ENCODE data around the gene BAX. TPM values are rescaled to one million over a fixed set of nuclear protein-coding genes. Genes with fewer than 3 reads are reported as not detected.
A peak's percentile ranks its signal among the peaks of the same experiment; 100 is the strongest.

Gene BAX
- total and polyA plus RNA-seq, 9 of the 15 experiments (the other 6 are each of a cell fraction or from before 2014, with no cell fraction given), result 3.2 to 95.4 (median 44.5) TPM

GRCh38 chr19:48953990-48954594, 583 bp upstream of the BAX start (continued):
- 0 out of 2 replicates have a peak, but pooled peaks have one; percentile 66 for TF ChIP-seq ZNF592 (IDR thresholded peaks at IDR 0.05)
- TF ChIP-seq ZNF785 (CRISPR knock-in tag; IDR thresholded peaks at IDR 0.05), result no peak
- 0 out of 2 replicates have a peak, but pooled peaks have one; percentile 76 for TF ChIP-seq DNMT1 (IDR thresholded peaks at IDR 0.05)
- TF ChIP-seq CREB1 (IDR thresholded peaks at IDR 0.05), result no peak
- no peak for TF ChIP-seq CREB1 (CRISPR knock-in tag; IDR thresholded peaks at IDR 0.05)
- no peak for TF ChIP-seq RNF219 (CRISPR knock-in tag; IDR thresholded peaks at IDR 0.05)
- TF ChIP-seq SRSF9 (IDR thresholded peaks at IDR 0.05; ENCODE audit: borderline replicate concordance, low read depth, low read length), result no peak
- TF ChIP-seq ARNT (IDR thresholded peaks at IDR 0.05), result peak in 1 of 2 experiments; percentile 53; a peak in 1 of 4 replicates
- TF ChIP-seq FOXK2 (conservative IDR thresholded peaks at IDR 0.05 in 1 of 2, IDR thresholded peaks at IDR 0.05 in 1 of 2; ENCODE audit: low read depth in 2 of 2), result no peak; a peak in 1 of 4 replicates
- TF ChIP-seq ARHGAP35 (IDR thresholded peaks at IDR 0.05; ENCODE audit: partially characterized antibody), result no peak
- peak; percentile 66 for TF ChIP-seq DPF2 (IDR thresholded peaks at IDR 0.05)
- TF ChIP-seq MAZ (CRISPR knock-in tag; conservative IDR thresholded peaks at IDR 0.05 in 1 of 2, IDR thresholded peaks at IDR 0.05 in 1 of 2), result no peak
- no peak for TF ChIP-seq E2F8 (IDR thresholded peaks at IDR 0.05; ENCODE audit: low read depth, partially characterized antibody)
- TF ChIP-seq ZNF197 (CRISPR knock-in tag; IDR thresholded peaks at IDR 0.05; ENCODE audit: low read depth), result no peak
- peak; percentile 38; the same call in 1 of the 2 replicates for TF ChIP-seq TAL1 (IDR thresholded peaks at IDR 0.05)
- TF ChIP-seq ZNF143 (CRISPR knock-in tag; IDR thresholded peaks at IDR 0.05), result no peak
- no peak for TF ChIP-seq ZNF274 (IDR thresholded peaks at IDR 0.05; ENCODE audit: borderline replicate concordance, low read depth, low read length)
- 0 out of 2 replicates have a peak, but pooled peaks have one; percentile 16 for TF ChIP-seq HES1 (IDR thresholded peaks at IDR 0.05; ENCODE audit: low read depth)
